DND-41 (cell line): Measurements from ENCODE around the gene PI4K2B.

ENCODE experiments used
- CTCF ChIP-seq: IDR thresholded peaks from 2 replicates; pipeline ENCODE4 v1.5.1; 2012; ENCODE audit warnings: borderline replicate concordance, low read length, moderate library complexity, mild to moderate bottlenecking; ENCODE audit not compliant: poor library complexity, severe bottlenecking; ENCODE audit errors: extremely low read depth
- EZH2 ChIP-seq: IDR thresholded peaks from 3 replicates; pipeline ENCODE4 v1.6.1; 2012; ENCODE audit warnings: borderline replicate concordance, low read depth, mild to moderate bottlenecking, moderate library complexity, low read length, inconsistent platforms; ENCODE audit not compliant: severe bottlenecking

DNA sequence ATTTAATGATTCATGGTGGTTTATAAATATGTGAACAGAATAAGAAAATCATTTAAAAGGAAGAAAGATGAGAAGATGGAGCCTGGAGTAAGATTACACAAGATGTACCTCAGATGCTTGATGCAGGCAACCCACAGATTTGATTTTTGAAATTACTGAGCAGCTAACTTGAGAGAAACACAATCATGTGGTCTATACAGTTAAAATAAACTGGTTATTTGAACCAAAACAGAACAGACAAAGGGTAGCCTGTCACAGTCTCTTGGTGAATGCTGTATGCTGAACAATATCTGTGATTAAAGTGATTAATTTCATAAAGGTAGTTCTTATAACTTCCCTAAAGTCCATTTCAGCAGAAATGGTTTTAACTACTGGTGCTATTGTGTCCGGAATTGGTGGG, 4.2 kb downstream of the PI4K2B start:
- TF ChIP-seq CTCF (no peak), EZH2 (no peak)
